ENCODE results near the gene YDJC. TPM values are rescaled to one million over a fixed set of nuclear protein-coding genes. Genes with fewer than 3 reads are reported as not detected.
"Not testable (repeated sequence)": the region's sequence is repeated elsewhere in the genome, so short reads cannot be mapped to it uniquely, and the experiment has no call there.

YDJC gene
- total RNA-seq, 1 donor = 19.0 TPM

DNA sequence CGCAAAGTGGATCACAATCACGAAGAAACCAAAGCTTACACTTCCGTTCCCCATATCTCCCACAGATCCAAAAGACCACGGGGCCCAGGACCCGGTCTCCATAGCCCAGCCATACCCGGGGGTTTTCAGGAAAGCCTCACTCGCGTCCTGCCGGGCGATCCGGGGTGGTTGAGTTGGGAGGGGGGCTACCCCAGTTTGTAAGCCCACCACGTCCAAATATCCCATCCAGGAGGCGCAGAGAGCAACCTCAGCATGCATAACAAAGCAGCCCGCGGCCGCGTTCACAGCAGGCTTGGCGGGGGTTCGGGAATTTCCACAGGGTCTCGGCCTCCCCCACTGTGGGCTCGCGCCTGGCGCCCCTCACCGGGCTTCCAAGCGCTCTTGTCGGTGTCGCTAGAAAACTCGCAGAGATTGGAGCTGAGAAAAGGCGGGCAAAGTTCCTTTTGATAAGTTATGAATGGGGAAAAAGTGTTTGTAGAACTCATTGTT lies 21.7 kb upstream of the YDJC start:
- TF ChIP-seq, protein P1, sequence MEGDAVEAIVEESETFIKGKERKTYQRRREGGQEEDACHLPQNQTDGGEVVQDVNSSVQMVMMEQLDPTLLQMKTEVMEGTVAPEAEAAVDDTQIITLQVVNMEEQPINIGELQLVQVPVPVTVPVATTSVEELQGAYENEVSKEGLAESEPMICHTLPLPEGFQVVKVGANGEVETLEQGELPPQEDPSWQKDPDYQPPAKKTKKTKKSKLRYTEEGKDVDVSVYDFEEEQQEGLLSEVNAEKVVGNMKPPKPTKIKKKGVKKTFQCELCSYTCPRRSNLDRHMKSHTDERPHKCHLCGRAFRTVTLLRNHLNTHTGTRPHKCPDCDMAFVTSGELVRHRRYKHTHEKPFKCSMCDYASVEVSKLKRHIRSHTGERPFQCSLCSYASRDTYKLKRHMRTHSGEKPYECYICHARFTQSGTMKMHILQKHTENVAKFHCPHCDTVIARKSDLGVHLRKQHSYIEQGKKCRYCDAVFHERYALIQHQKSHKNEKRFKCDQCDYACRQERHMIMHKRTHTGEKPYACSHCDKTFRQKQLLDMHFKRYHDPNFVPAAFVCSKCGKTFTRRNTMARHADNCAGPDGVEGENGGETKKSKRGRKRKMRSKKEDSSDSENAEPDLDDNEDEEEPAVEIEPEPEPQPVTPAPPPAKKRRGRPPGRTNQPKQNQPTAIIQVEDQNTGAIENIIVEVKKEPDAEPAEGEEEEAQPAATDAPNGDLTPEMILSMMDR (IDR thresholded peaks at IDR 0.05; ENCODE audit: insufficient read depth, low read depth, low read length) = no peak
- H3K4me3 ChIP-seq (ENCODE audit: low read depth, low read length) = peak overlapping the region; percentile 84
- no peak for DNase-seq (ENCODE audit: low read depth)

DNA sequence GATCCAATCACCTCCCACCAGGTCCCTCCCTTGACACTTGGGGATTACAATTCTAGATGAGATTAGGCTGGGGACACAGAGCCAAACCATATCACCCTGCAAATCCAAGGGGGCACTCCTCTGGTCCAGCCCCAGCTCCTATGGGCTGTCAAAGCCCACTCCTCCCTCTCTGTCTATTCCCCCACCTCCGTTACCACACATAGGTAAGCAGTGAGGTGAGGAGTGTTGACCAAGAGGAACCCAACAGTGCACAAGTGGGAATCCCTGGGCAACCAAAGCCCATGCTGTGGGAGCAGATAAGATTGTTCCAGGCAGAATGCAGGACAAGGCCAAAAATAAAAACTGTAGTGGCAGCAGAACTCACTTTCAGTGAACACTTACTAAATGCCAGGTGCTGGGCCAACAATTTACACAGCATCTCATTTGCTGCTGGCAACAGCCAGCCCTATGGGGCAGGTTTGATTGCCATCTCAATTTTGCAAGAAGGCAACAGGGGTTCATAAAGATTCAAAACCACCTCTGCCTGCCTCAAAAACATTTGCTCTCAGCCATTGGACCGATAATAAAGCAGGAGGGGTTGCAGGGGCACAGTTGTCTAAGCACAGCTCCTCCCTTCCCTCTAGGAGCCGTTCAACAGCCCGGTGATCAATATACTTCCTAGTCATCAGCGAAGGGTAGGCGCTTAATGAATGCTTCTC lies 21.1 kb upstream of the YDJC start:
- TF ChIP-seq, protein P1 (IDR thresholded peaks at IDR 0.05; ENCODE audit: insufficient read depth, low read depth, low read length) = no peak
- peak overlapping the region; percentile 84 for H3K4me3 ChIP-seq (ENCODE audit: low read depth, low read length)
- DNase-seq (ENCODE audit: low read depth) = no peak

DNA sequence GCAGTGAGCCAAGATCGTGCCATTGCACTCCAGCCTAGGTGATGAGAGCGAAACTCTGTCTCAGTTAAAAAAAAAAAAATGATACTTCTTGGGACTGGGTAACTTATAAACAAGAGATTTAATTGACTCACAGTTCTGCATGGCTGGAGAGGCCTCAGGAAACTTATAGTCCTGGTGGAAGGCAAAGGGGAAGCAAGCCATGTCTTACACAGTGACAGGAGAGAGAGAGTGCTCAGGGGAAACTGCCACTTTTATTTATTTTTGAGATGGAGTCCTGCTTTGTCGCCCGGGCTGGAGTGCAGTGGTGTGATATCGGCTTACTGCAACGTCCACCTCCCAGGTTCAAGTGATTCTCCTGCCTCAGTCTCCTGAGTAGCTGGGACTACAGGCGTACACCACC lies 20.5 kb upstream of the YDJC start:
- DNase-seq (ENCODE audit: low read depth) = no peak
- no peak overlapping the region for H3K4me3 ChIP-seq (ENCODE audit: low read depth, low read length)
- TF ChIP-seq, protein P1 (IDR thresholded peaks at IDR 0.05; ENCODE audit: insufficient read depth, low read depth, low read length) = no peak

DNA sequence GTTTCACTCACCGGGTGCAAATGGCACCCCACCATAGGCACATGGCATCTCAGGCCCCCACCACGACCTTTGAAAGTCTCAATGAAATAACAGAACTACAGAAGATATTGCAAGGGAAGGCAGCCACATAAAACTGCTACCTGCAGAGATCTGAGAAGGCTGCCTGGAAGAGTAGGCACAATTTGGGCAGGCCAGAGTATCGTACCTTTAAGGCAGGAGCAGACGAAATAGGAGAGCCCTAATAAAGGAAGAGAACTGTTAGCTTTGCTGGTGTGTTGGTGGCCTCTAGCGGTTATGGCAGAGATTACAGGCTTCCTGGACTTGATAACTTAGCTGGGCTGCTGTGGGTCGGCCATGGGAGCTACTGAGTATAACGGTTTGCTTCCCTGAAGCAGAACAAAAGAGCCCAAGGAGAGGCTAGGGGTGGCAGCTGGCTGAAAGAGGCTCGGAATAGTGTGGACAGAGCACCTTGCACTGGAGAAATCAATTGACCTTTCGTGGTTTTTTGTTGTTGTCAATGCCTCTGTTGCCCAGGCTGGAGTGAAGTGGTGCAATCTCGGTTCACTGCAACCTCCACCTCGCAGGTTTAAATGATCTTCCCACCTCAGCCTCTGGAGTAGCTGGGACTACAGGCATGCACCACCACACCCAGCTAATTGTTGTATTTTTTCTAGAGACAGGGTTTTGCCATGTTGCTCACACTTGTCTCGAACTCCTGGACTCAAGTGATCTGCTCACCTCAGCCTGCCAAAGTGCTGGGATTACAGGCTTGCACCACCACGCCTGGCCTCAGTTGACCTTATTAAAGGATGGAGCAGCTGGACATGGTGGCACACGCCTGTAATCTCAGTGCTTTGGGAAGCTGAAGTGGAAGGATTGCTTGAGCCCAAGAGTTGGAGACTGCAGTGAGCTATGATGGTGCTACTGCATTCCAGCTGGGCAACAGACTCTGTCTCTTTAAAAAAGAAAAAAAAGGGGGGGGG lies 17.1 kb upstream of the YDJC start:
- TF ChIP-seq, protein P1 (IDR thresholded peaks at IDR 0.05; ENCODE audit: insufficient read depth, low read depth, low read length) = peak; percentile 95
- peak; percentile 81 for DNase-seq (ENCODE audit: low read depth)
- no peak overlapping the region for H3K4me3 ChIP-seq (ENCODE audit: low read depth, low read length)

DNA sequence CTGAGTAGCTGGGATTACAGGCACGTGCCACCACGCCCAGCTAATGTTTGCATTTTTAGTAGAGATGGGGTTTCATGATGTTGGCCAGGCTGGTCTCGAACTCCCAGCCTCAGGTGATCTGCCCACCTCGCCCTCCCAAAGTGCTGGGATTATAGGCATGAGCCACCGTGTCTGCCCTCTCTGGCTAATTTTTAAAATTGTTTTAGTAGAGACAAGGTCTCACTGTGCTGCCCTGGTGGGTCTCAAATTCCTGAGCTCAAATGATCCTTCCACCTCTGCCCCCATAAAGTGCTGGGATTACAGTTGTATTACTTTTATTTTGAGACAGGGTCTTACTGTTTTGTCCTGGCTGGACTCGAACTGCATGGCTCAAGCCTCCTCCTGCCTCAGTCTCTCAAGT lies 15.7 kb upstream of the YDJC start:
- DNase-seq (ENCODE audit: low read depth); H3K4me3 ChIP-seq (ENCODE audit: low read depth, low read length): not testable (repeated sequence)

DNA sequence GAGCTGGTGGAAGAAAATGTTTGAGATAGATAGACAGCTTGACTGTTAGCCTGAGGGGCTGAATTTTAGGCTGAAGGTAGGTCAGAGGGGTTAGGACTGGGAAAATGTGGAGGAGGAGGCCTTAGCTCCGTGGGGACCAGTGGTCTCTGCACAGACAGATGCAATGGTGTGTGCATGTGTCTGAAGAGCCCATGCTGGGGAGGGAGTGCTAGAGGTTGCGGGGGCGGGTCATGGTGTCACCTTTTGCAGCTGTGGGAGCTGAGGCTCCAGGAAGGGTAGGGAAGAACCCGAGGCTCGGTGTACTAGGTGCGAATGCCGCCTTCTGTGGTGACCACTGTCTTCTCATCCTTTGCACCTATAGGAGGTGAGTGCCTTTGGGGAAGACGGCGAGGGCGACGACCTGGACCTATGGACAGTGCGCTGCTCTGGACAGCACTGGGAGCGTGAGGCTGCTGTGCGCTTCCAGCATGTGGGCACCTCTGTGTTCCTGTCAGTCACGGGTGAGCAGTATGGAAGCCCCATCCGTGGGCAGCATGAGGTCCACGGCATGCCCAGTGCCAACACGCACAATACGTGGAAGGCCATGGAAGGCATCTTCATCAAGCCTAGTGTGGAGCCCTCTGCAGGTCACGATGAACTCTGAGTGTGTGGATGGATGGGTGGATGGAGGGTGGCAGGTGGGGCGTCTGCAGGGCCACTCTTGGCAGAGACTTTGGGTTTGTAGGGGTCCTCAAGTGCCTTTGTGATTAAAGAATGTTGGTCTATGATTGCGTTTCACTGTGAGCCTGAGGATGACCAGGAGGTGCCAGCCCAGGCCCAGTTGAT lies 13.9 kb upstream of the YDJC start:
- peak overlapping the region; percentile 86 for H3K4me3 ChIP-seq (ENCODE audit: low read depth, low read length)

More for the DNA sequence above, 13.9 kb upstream of the YDJC start:
- no peak for DNase-seq (ENCODE audit: low read depth)
- TF ChIP-seq, protein P1 (IDR thresholded peaks at IDR 0.05; ENCODE audit: insufficient read depth, low read depth, low read length) = no peak
